Measurements from ENCODE around the gene RPL22.

RPL22 gene

GRCh38 chr1:6157132-6157527 lies 42.3 kb downstream of the RPL22 start:
- no peak for TF ChIP-seq CTCF (conservative IDR thresholded peaks at IDR 0.05; ENCODE audit: low read length)
- no peak overlapping the region for H3K4me3 ChIP-seq (ENCODE audit: low read length)
- no peak for DNase-seq (ENCODE audit: low read depth)

GRCh38 chr1:6154525-6155319 lies 44.7 kb downstream of the RPL22 start:
- TF ChIP-seq CTCF (conservative IDR thresholded peaks at IDR 0.05; ENCODE audit: low read length): no peak
- DNase-seq (ENCODE audit: low read depth): no peak

GRCh38 chr1:6152882-6153281 lies 46.5 kb downstream of the RPL22 start:
- TF ChIP-seq CTCF (conservative IDR thresholded peaks at IDR 0.05; ENCODE audit: low read length): no peak
- DNase-seq (ENCODE audit: low read depth): no peak
- H3K4me3 ChIP-seq (ENCODE audit: low read length): no peak overlapping the region

More at GRCh38 chr1:6154525-6155319, 44.7 kb downstream of the RPL22 start:
- no peak overlapping the region for H3K4me3 ChIP-seq (ENCODE audit: low read length)

- DNase-seq (ENCODE audit: low read depth): no peak
- no peak for TF ChIP-seq CTCF (conservative IDR thresholded peaks at IDR 0.05; ENCODE audit: low read length)
Observed at GRCh38 chr1:6152181-6152580, 47.2 kb downstream of the RPL22 start.

GRCh38 chr1:6151291-6151822 lies 48.0 kb downstream of the RPL22 start:
- H3K4me3 ChIP-seq (ENCODE audit: low read length): no peak overlapping the region
- DNase-seq (ENCODE audit: low read depth): no peak
- no peak for TF ChIP-seq CTCF (conservative IDR thresholded peaks at IDR 0.05; ENCODE audit: low read length)

More at GRCh38 chr1:6152181-6152580, 47.2 kb downstream of the RPL22 start:
- no peak overlapping the region for H3K4me3 ChIP-seq (ENCODE audit: low read length)

- TF ChIP-seq CTCF (conservative IDR thresholded peaks at IDR 0.05; ENCODE audit: low read length): no peak
Observed at GRCh38 chr1:6150006-6150938, 49.1 kb downstream of the RPL22 start.

More at GRCh38 chr1:6150006-6150938, 49.1 kb downstream of the RPL22 start:
- no peak for DNase-seq (ENCODE audit: low read depth)
- no peak overlapping the region for H3K4me3 ChIP-seq (ENCODE audit: low read length)

All from AG10803 (cell line).